OCI-LY3 (cell line): ENCODE results near the gene IL32.
"Not testable (repeated sequence)": the region's sequence is repeated elsewhere in the genome, so short reads cannot be mapped to it uniquely, and the experiment has no call there.

ENCODE experiments used
- H2AFZ ChIP-seq: fragments of 200-600, 300-600 bp; shearing (Covaris generic); 2 replicates; pipeline ENCODE4 v1.6.0; 2014; ENCODE audit warnings: antibody characterized with exemption, low read depth, low read length
- H3K27ac ChIP-seq: fragments of 200-600, 300-600 bp; sonication (generic); 2 replicates; pipeline ENCODE4 v1.5.1; 2014; ENCODE audit warnings: mild to moderate bottlenecking, low read length, moderate library complexity, mixed read lengths
- H3K27me3 ChIP-seq: fragments of 200-600, 300-600 bp; sonication (generic); 2 replicates; pipeline ENCODE4 v1.6.1; 2014; ENCODE audit warnings: low read depth, low read length, mixed read lengths
- H3K36me3 ChIP-seq: fragments of 200-600, 300-600 bp; sonication (generic); replicated peaks from 2 replicates; pipeline ENCODE3; 2014; ENCODE audit warnings: low read depth, low read length, mixed read lengths
- H3K4me1 ChIP-seq: fragments of 300-600, 200-600 bp; sonication (generic); 2 replicates; pipeline ENCODE4 v1.6.1; 2014; ENCODE audit warnings: low read length, mixed read lengths
- H3K4me2 ChIP-seq: fragments of 200-600, 300-600 bp; sonication (generic); 2 replicates; pipeline ENCODE4 v1.6.1; 2014; ENCODE audit warnings: low read length, mixed read lengths
- H3K4me3 ChIP-seq: fragments of 300-600, 200-600 bp; sonication (generic); 2 replicates; pipeline ENCODE4 v1.5.1; 2014; ENCODE audit warnings: antibody characterized with exemption, mild to moderate bottlenecking, low read length, moderate library complexity
- H3K79me2 ChIP-seq: fragments of 300-600, 200-600 bp; shearing (Covaris generic); 2 replicates; pipeline ENCODE4 v1.6.1; 2014; ENCODE audit warnings: mild to moderate bottlenecking, low read length, mixed read lengths
- H3K9ac ChIP-seq: fragments of 300-600, 200-600 bp; shearing (Covaris generic); 2 replicates; pipeline ENCODE4 v1.6.0; 2014; ENCODE audit warnings: mild to moderate bottlenecking, low read length, moderate library complexity
- H3K9me3 ChIP-seq: fragments of 200-600, 300-600 bp; shearing (Covaris generic); 2 replicates; pipeline ENCODE4 v1.6.1; 2014; ENCODE audit warnings: low read length, mixed read lengths; ENCODE audit not compliant: insufficient read depth
- H4K20me1 ChIP-seq: fragments of 200-600, 300-600 bp; sonication (generic); 2 replicates; pipeline ENCODE4 v1.6.1; 2016; ENCODE audit warnings: low read length, mixed read lengths; ENCODE audit not compliant: insufficient read depth
- CTCF ChIP-seq: fragments of 200-600, 300-600 bp; sonication (generic); IDR thresholded peaks from 2 replicates; pipeline ENCODE4 v1.5.1; 2014; ENCODE audit warnings: antibody characterized with exemption, low read length, low read depth
- EZH2phosphoT487 ChIP-seq: fragments of 200-600 bp; shearing (Covaris generic); IDR thresholded peaks from 2 replicates; pipeline ENCODE4 v1.6.1; 2018; ENCODE audit warnings: antibody characterized with exemption, mixed run types, low read depth

IL32 gene

GRCh38 chr16:3080024-3080423, 14.6 kb downstream of the IL32 start:
- no peak overlapping the region for H2AFZ ChIP-seq
- no peak overlapping the region for H3K4me2 ChIP-seq
- no peaks in the 10 kb centered on the region for H3K79me2 ChIP-seq
- no peak overlapping the region for H3K4me3 ChIP-seq
- H3K9ac ChIP-seq: no peak overlapping the region
- TF ChIP-seq EZH2phosphoT487 (no peak), CTCF (no peak)
- no peaks in the 10 kb centered on the region for H3K4me1 ChIP-seq
- no peaks in the 10 kb centered on the region for H3K27me3 ChIP-seq
- H4K20me1 ChIP-seq: no peaks in the 10 kb centered on the region
- no peaks in the 10 kb centered on the region for H3K9me3 ChIP-seq
- no peak overlapping the region for H3K27ac ChIP-seq
- no peaks in the 10 kb centered on the region for H3K36me3 ChIP-seq

- H3K27ac ChIP-seq, H3K4me3 ChIP-seq, H3K9ac ChIP-seq, H3K4me1 ChIP-seq, H3K79me2 ChIP-seq, H3K27me3 ChIP-seq, H3K36me3 ChIP-seq, H4K20me1 ChIP-seq, H3K9me3 ChIP-seq, H2AFZ ChIP-seq, H3K4me2 ChIP-seq: not testable (repeated sequence)
Measured at GRCh38 chr16:3081957-3082356, 16.5 kb downstream of the IL32 start.

GRCh38 chr16:3083408-3083807, 18.0 kb downstream of the IL32 start:
- not testable (repeated sequence) for H3K4me2 ChIP-seq, H3K4me1 ChIP-seq, H2AFZ ChIP-seq, H3K4me3 ChIP-seq, H3K27ac ChIP-seq, H3K79me2 ChIP-seq, H4K20me1 ChIP-seq, H3K9me3 ChIP-seq, H3K27me3 ChIP-seq, H3K9ac ChIP-seq, H3K36me3 ChIP-seq

- no peak overlapping the region for H3K4me2 ChIP-seq
- no peak overlapping the region for H3K4me3 ChIP-seq
- no peaks in the 10 kb centered on the region for H3K79me2 ChIP-seq
- no peaks in the 10 kb centered on the region for H3K36me3 ChIP-seq
- no peak overlapping the region for H3K9ac ChIP-seq
- no peaks in the 10 kb centered on the region for H4K20me1 ChIP-seq
- H3K27me3 ChIP-seq: no peaks in the 10 kb centered on the region
- H3K4me1 ChIP-seq: no peaks in the 10 kb centered on the region
- no peaks in the 10 kb centered on the region for H3K9me3 ChIP-seq
- no peak overlapping the region for H2AFZ ChIP-seq
- no peak overlapping the region for H3K27ac ChIP-seq
- TF ChIP-seq CTCF: no peak
- no peak for TF ChIP-seq EZH2phosphoT487
Measured at GRCh38 chr16:3084491-3084890, 19.1 kb downstream of the IL32 start.

GRCh38 chr16:3084969-3085670, 19.7 kb downstream of the IL32 start:
- TF ChIP-seq CTCF (no peak), EZH2phosphoT487 (no peak)
- no peaks in the 10 kb centered on the region for H4K20me1 ChIP-seq
- no peak overlapping the region for H3K27ac ChIP-seq
- no peaks in the 10 kb centered on the region for H3K4me1 ChIP-seq
- no peak overlapping the region for H3K4me2 ChIP-seq
- H3K9ac ChIP-seq: no peak overlapping the region
- no peaks in the 10 kb centered on the region for H3K79me2 ChIP-seq
- no peak overlapping the region for H3K4me3 ChIP-seq
- no peaks in the 10 kb centered on the region for H3K9me3 ChIP-seq
- no peak overlapping the region for H2AFZ ChIP-seq
- H3K27me3 ChIP-seq: no peaks in the 10 kb centered on the region
- H3K36me3 ChIP-seq: no peaks in the 10 kb centered on the region
